Endothelial cell of coronary artery (primary cell): Measurements from ENCODE around the gene MIS18A. TPM values are rescaled to one million over a fixed set of nuclear protein-coding genes. Genes with fewer than 3 reads are reported as not detected.

ENCODE experiments used
- total RNA-seq: library from RNA; depleted of rRNA; stranded (reverse); fragments of >200 nt; gene quantifications from 2 replicates; pipeline ENCODE4 v1.2.3, GENCODE V29; 2014

The MIS18A gene
- total RNA-seq, result 9.5 and 15.9 TPM in 2 replicates

GRCh38 chr21:32278518-32279376, at the start of gene MIS18A:
Gene MIS18A, minus strand, starts transcription at chr21:32279049. Its CDS starts 35 bp downstream, at chr21:32279014.

GRCh38 chr21:32298658-32299081, 19.8 kb upstream of the MIS18A start, which contains the start of gene MRAP:
Gene MRAP, plus strand, starts transcription at chr21:32298855. Its CDS starts 117 bp downstream, at chr21:32298972.

Other genes with a start within 250 kb of the MIS18A start
- not detected in 2 replicates for gene MRAP, start 19.8 kb upstream of the MIS18A start, total RNA-seq
- gene URB1, start 114.0 kb upstream of the MIS18A start, total RNA-seq, result 16.0 and 16.3 TPM in 2 replicates
- 29.6 and 31.2 TPM in 2 replicates for gene EVA1C, start 133.7 kb upstream of the MIS18A start, total RNA-seq